H1 (cell line): ENCODE data around the gene SHTN1. TPM values are rescaled to one million over a fixed set of nuclear protein-coding genes. Genes with fewer than 3 reads are reported as not detected.

Source experiments
- CTCF ChIA-PET: fragments of 300-600 bp; sonication (Branson Sonifier 250); formaldehyde crosslinking; loops from one replicate; lab custom pipeline; 2021; ENCODE audit not compliant: partially characterized antibody; lab: Charles Lee
- POLR2A ChIA-PET: fragments of 300-600 bp; sonication (Branson Sonifier 250); formaldehyde crosslinking; loops from one replicate; lab custom pipeline; 2021; ENCODE audit warnings: inconsistent platforms; ENCODE audit not compliant: partially characterized antibody; lab: Charles Lee
- DNase-seq, 2 experiments: peaks; one replicate each; pipeline versions ENCODE4 v3.0.0 to v3.0.0-alpha.2; 2010 to 2022; ENCODE audit warnings: low spot score in 2 of 2, low read depth in 1 of 2, mixed read lengths in 1 of 2
- FAIRE-seq: peaks from 2 replicates; lab custom pipeline; 2011; peaks lifted over from hg19 to GRCh38; lab: Jason Lieb, UNC
- H2AFZ ChIP-seq: 2 replicates; pipeline ENCODE4 v1.8.1; 2012; ENCODE audit warnings: low read length, inconsistent platforms
- H2AK5ac ChIP-seq: 2 replicates; pipeline ENCODE4 v1.6.1; 2013; ENCODE audit warnings: low read depth, low read length
- H2BK120ac ChIP-seq: replicated peaks from 2 replicates; pipeline ENCODE3; 2013; ENCODE audit warnings: low read depth, low read length, inconsistent platforms
- H2BK12ac ChIP-seq: 2 replicates; pipeline ENCODE4 v1.6.1; 2013; ENCODE audit warnings: low read depth, low read length
- H2BK15ac ChIP-seq: 2 replicates; pipeline ENCODE4 v1.6.1; 2013; ENCODE audit warnings: low read length
- H2BK20ac ChIP-seq: 2 replicates; pipeline ENCODE4 v1.6.1; 2013; ENCODE audit warnings: low read length
- H2BK5ac ChIP-seq: 2 replicates; pipeline ENCODE4 v1.6.1; 2013; ENCODE audit warnings: low read depth, low read length
- H3K14ac ChIP-seq: 2 replicates; pipeline ENCODE4 v1.6.1; 2013; ENCODE audit warnings: inconsistent platforms; ENCODE audit not compliant: insufficient read length
- H3K18ac ChIP-seq: 2 replicates; pipeline ENCODE4 v1.6.1; 2013; ENCODE audit warnings: low read length; ENCODE audit errors: extremely low read depth
- H3K23ac ChIP-seq: 2 replicates; pipeline ENCODE4 v1.6.1; 2013; ENCODE audit warnings: inconsistent platforms; ENCODE audit not compliant: insufficient read length
- H3K23me2 ChIP-seq: 2 replicates; pipeline ENCODE4 v1.6.1; 2013; ENCODE audit warnings: low read depth, low read length
- H3K27ac ChIP-seq: 2 replicates; pipeline ENCODE4 v1.6.1; 2011; ENCODE audit warnings: low read depth, low read length, inconsistent platforms
- H3K27me3 ChIP-seq, 4 experiments: replicated peaks in 1 of 4; 1 replicate in 1 of 4; 2 replicates in 3 of 4; pipeline versions ENCODE4 v1.6.1 to v1.8.1; 2011 to 2013; ENCODE audit warnings: low read length in 3 of 4, mild to moderate bottlenecking in 3 of 4, inconsistent platforms in 2 of 4, mixed read lengths in 2 of 4, moderate library complexity in 1 of 4; ENCODE audit not compliant: control insufficient read depth in 3 of 4, insufficient read depth in 3 of 4; ENCODE audit errors: extremely low read depth in 1 of 4
- H3K36me3 ChIP-seq, 4 experiments: 2 replicates each; pipeline versions ENCODE4 v1.6.1 to v1.8.1; 2011 to 2013; ENCODE audit warnings: mild to moderate bottlenecking in 4 of 4, low read length in 3 of 4, moderate library complexity in 2 of 4, control low read depth in 1 of 4, inconsistent platforms in 1 of 4; ENCODE audit not compliant: insufficient read depth in 4 of 4, control insufficient read depth in 2 of 4
- H3K4ac ChIP-seq: replicated peaks from 2 replicates; pipeline ENCODE3; 2013; ENCODE audit warnings: low read length, low read depth, mixed read lengths, inconsistent platforms; ENCODE audit not compliant: insufficient read length
- H3K4me1 ChIP-seq, 4 experiments: replicated peaks in 1 of 4; 1 replicate in 1 of 4; 2 replicates in 3 of 4; pipeline versions ENCODE4 v1.6.1 to v1.8.1; 2011 to 2013; ENCODE audit warnings: low read length in 3 of 4, inconsistent platforms in 2 of 4, mixed read lengths in 1 of 4; ENCODE audit not compliant: insufficient read depth in 4 of 4, control insufficient read depth in 3 of 4
- H3K4me2 ChIP-seq, 2 experiments: 2 replicates each; pipeline versions ENCODE4 v1.6.1 to v1.8.1; 2011 to 2013; ENCODE audit warnings: low read depth in 2 of 2, low read length in 2 of 2, control low read depth in 1 of 2, inconsistent platforms in 1 of 2, mild to moderate bottlenecking in 1 of 2; ENCODE audit not compliant: insufficient read depth in 1 of 2
- H3K4me3 ChIP-seq, 4 experiments: fragments of 200-600, 300-600 bp in 1 of 4; sonication (generic), shearing (Covaris generic), sonication (Bioruptor Twin) in 1 of 4; 2 replicates each; pipeline versions ENCODE4 v1.5.1 to v1.8.1; 2011 to 2016; ENCODE audit warnings: low read length in 4 of 4, low read depth in 3 of 4, control low read depth in 2 of 4, inconsistent platforms in 2 of 4, mild to moderate bottlenecking in 2 of 4, mixed read lengths in 1 of 4, moderate library complexity in 1 of 4; ENCODE audit not compliant: insufficient read depth in 2 of 4; ENCODE audit errors: extremely low read depth in 1 of 4
- H3K56ac ChIP-seq: replicated peaks from 2 replicates; pipeline ENCODE3; 2013; ENCODE audit warnings: low read depth, mild to moderate bottlenecking, mixed read lengths, low read length, inconsistent platforms; ENCODE audit not compliant: insufficient read length
- H3K79me1 ChIP-seq: 2 replicates; pipeline ENCODE4 v1.6.1; 2013; ENCODE audit warnings: low read depth, low read length, control low read depth
- H3K79me2 ChIP-seq, 2 experiments: 2 replicates each; pipeline versions ENCODE4 v1.6.1 to v1.8.1; 2012 to 2013; ENCODE audit warnings: low read length in 2 of 2, mild to moderate bottlenecking in 2 of 2, inconsistent platforms in 1 of 2; ENCODE audit not compliant: insufficient read depth in 2 of 2, control insufficient read depth in 1 of 2
- H3K9ac ChIP-seq, 4 experiments: replicated peaks in 1 of 4; 1 replicate in 1 of 4; 2 replicates in 3 of 4; pipeline versions ENCODE4 v1.6.1 to v1.8.1; 2011 to 2013; ENCODE audit warnings: low read depth in 3 of 4, low read length in 3 of 4, control low read depth in 2 of 4, mild to moderate bottlenecking in 2 of 4, moderate library complexity in 2 of 4, inconsistent platforms in 1 of 4; ENCODE audit errors: extremely low read depth in 1 of 4
- H3K9me3 ChIP-seq, 2 experiments: 2 replicates each; pipeline versions ENCODE4 v1.6.1 to v1.8.1; 2012 to 2013; ENCODE audit warnings: mild to moderate bottlenecking in 2 of 2, moderate library complexity in 2 of 2, control low read depth in 1 of 2, inconsistent platforms in 1 of 2, low read depth in 1 of 2, low read length in 1 of 2, mixed read lengths in 1 of 2; ENCODE audit not compliant: insufficient read depth in 2 of 2
- H4K20me1 ChIP-seq, 2 experiments: replicated peaks in 1 of 2; 2 replicates each; pipeline versions ENCODE3 to v1.8.1; 2011 to 2013; ENCODE audit warnings: inconsistent platforms in 2 of 2, low read length in 2 of 2, mild to moderate bottlenecking in 1 of 2; ENCODE audit not compliant: insufficient read depth in 2 of 2, control insufficient read depth in 1 of 2
- H4K5ac ChIP-seq: 2 replicates; pipeline ENCODE4 v1.6.1; 2013; ENCODE audit warnings: low read length, low read depth, mixed read lengths, inconsistent platforms; ENCODE audit not compliant: insufficient read length
- H4K8ac ChIP-seq: 2 replicates; pipeline ENCODE4 v1.8.0; 2013; ENCODE audit warnings: mild to moderate bottlenecking, moderate library complexity, low read length, inconsistent platforms; ENCODE audit not compliant: insufficient read depth; ENCODE audit errors: extremely low read depth
- H4K91ac ChIP-seq: replicated peaks from 2 replicates; pipeline ENCODE3; 2013; ENCODE audit warnings: low read length, mixed read lengths, inconsistent platforms; ENCODE audit not compliant: insufficient read length
- BCL11A ChIP-seq, 2 experiments: IDR thresholded peaks; one replicate each; pipeline ENCODE4 v1.6.1; 2011; ENCODE audit warnings: low read depth in 2 of 2, low read length in 2 of 2, mild to moderate bottlenecking in 2 of 2
- CTCF ChIP-seq, 3 experiments: IDR thresholded peaks; 1 replicate in 2 of 3; 2 replicates in 1 of 3; pipeline versions ENCODE4 v1.5.1 to v1.6.1; 2011; ENCODE audit warnings: low read length in 3 of 3, mild to moderate bottlenecking in 3 of 3, inconsistent platforms in 2 of 3, low read depth in 1 of 3, moderate library complexity in 1 of 3; ENCODE audit not compliant: insufficient read depth in 1 of 3; ENCODE audit errors: control extremely low read depth in 1 of 3
- EGR1 ChIP-seq: IDR thresholded peaks from 2 replicates; pipeline ENCODE4 v1.6.1; 2011; ENCODE audit warnings: low read depth, low read length, borderline replicate concordance
- EZH2 ChIP-seq: fragments of 200-600 bp; sonication (generic); IDR thresholded peaks from 2 replicates; pipeline ENCODE4 v1.7.1; 2012; ENCODE audit warnings: low read depth, mild to moderate bottlenecking, moderate library complexity, low read length, inconsistent platforms; ENCODE audit not compliant: severe bottlenecking
- TAF1 ChIP-seq: IDR thresholded peaks from 2 replicates; pipeline ENCODE4 v1.6.1; 2011; ENCODE audit warnings: mild to moderate bottlenecking, low read depth, low read length
- WGBS, 2 experiments: shearing (Covaris generic) in 1 of 2; methylation state at CpG; one replicate each; pipeline versions ENCODE4 v1.1.6 to v1.1.7; 2013 to 2015; ENCODE audit warnings: low lambda C conversion rate in 2 of 2, mixed read lengths in 2 of 2, inconsistent platforms in 1 of 2, low coverage in 1 of 2, missing lambda C conversion rate in 1 of 2; ENCODE audit not compliant: insufficient replicate concordance in 2 of 2, insufficient coverage in 1 of 2, insufficient read length in 1 of 2; ENCODE audit errors: extremely low coverage in 1 of 2, missing lambda C conversion rate in 1 of 2; 5-methylcytosine and 5-hydroxymethylcytosine counted together
- polyA plus RNA-seq, 7 experiments: library from polyadenylated mRNA; depleted of rRNA in 3 of 7; stranded (reverse) in 5 of 7; unstranded in 2 of 7; fragments of >200 nt in 5 of 7; fragments of 200-250 nt in 2 of 7; gene quantifications; 1 replicate in 5 of 7; 2 replicates in 1 of 7; 4 replicates in 1 of 7; pipeline versions ENCODE4 v1.2.1 to v1.2.3, GENCODE V29; 2011 to 2013; ENCODE audit warnings: missing spikeins in 2 of 7, mixed read lengths in 2 of 7
- total RNA-seq: library from RNA; stranded (reverse); fragmentation: NEBNext Ultra II Directional; extraction: Animal tissue kit (Norgen Biotek cat#: 25700); gene quantifications from 2 replicates; pipeline ENCODE4 v1.2.1, GENCODE V29; 2021

SHTN1 gene
- total and polyA plus RNA-seq, 2 of the 8 experiments (the other 6 are each of a cell fraction or from before 2014, with no cell fraction given): 3.3 to 12.7 TPM

GRCh38 chr10:116868198-116868676, 136.8 kb downstream of the SHTN1 start:
- Histone ChIP-seq H3K4me3 (no peak overlapping the region), H3K9me3 (peaks cover 0 to 4% of the 10 kb centered on the region in 2 experiments; a peak in 1 of 4 replicates), H3K4me2 (no peak overlapping the region), H3K36me3 (no peaks in the 10 kb centered on the region; a peak in 2 of 8 replicates), H3K23me2 (no peaks in the 10 kb centered on the region), H2BK5ac (no peak overlapping the region), H3K14ac (no peak overlapping the region), H2BK20ac (no peak overlapping the region), H3K18ac (no peak overlapping the region), H3K9ac (no peak overlapping the region), H2AFZ (no peak overlapping the region), H3K23ac (no peak overlapping the region), H3K79me1 (no peaks in the 10 kb centered on the region), H2BK12ac (no peak overlapping the region), H2AK5ac (no peak overlapping the region), H4K20me1 (no peaks in the 10 kb centered on the region), H3K79me2 (no peaks in the 10 kb centered on the region), H3K56ac (no peak overlapping the region), H3K4me1 (peaks cover 0 to 9% (median 2%) of the 10 kb centered on the region in 4 experiments; a peak in 3 of 7 replicates), H4K5ac (no peak overlapping the region), H4K8ac (no peak overlapping the region), H3K27ac (no peak overlapping the region), H2BK15ac (no peak overlapping the region), H3K4ac (no peak overlapping the region), H2BK120ac (no peak overlapping the region), H4K91ac (no peak overlapping the region), H3K27me3 (peaks cover 0 to 1% (median 0%) of the 10 kb centered on the region in 4 experiments; a peak in 2 of 7 replicates)
- POLR2A ChIA-PET: no interaction called here
- WGBS, 2 experiments: 64% methylated on average over 4 of the region's 4 CpGs; no CpG with 5 or more reads in 1 of the 2 experiments
- CTCF ChIA-PET: interaction anchor here (0.9 to 1.0 kb wide), 2 partner anchors 80 to 306 kb away, joined by 3 read pairs; no protein-coding TSS in a partner anchor
- FAIRE-seq (no peak), DNase-seq (no peak)
- no peak for TF ChIP-seq CTCF (IDR thresholded peaks at IDR 0.05; ENCODE audit: control extremely low read depth in 1 of 3, insufficient read depth in 1 of 3, low read depth in 1 of 3, low read length in 3 of 3)
- no peak for TF ChIP-seq BCL11A (IDR thresholded peaks at IDR 0.05; ENCODE audit: low read depth in 2 of 2, low read length in 2 of 2)
- TF ChIP-seq TAF1: no peak
- no peak for TF ChIP-seq EZH2
- no peak for TF ChIP-seq EGR1
